ENCODE measurements around the gene GALNT8.

The GALNT8 gene

DNA sequence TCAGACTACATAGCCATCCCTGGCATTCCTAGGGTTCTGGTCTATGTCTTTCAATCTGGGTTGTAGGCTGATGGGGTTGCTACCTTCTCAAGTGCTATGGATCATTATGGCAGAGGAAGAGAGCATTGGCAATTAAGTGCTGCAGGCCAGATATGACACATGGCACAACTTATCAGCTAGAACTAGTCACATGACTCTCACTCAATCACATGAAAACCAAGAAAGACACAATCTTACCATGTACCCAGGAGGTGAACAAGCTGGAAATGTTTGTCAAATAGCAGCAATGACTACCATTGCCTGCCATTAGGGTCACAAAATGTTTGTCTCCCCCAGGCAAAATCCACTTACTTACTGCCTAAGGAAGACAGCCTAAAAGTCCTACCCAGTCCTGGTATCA is 80.4 kb downstream of the GALNT8 start:
- no peak for DNase-seq

DNA sequence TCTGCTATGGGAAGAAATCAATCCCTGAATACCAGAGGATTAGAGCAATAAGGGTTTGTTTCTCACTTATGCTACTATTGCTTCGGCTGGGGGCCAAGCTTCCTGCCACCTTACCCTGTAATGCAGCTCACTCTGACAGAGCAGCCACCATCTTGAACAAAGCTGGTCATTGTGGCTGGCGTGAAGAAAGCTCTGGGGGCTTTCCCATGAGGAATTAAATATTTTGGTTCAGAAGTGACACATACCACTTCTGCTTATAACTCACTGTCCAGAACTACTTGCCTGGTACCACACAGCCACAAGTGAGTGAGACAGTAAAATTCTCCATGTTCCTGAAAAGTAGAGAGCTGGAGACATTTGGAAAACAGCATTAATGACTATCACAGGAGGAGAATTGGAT is 82.6 kb downstream of the GALNT8 start:
- no peak for DNase-seq

DNA sequence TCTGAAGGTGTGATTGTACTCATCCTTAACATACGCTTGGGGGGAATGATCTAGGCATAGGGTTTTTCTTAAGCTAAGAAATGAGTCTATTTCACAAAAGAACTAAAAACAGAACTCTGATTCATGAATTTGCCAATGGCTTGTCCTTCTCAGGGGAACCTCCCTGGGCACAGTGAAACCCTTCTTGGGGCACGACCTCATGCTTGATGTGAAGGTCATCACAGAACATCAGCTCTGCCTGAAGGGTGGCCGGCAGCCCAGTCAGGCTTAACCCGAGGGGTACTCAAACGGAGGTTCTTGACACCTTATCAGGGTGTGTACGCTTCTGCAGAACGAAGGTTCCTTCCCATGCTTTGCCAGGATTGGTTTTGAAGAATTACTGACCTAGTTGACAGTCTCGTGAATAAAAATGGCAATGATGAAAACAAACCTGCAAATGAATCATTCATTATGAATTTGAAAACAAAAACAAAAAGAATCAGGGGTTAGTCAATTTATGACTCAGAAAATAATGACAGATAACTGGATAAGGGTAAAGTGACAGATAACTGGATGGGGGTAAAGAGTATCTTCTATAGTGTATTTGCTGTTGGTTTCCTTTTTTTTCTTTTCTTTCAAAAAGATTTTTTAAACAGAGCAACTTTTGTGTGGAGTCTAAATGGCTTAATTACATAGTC is 86.4 kb downstream of the GALNT8 start:
- DNase-seq = no peak

DNA sequence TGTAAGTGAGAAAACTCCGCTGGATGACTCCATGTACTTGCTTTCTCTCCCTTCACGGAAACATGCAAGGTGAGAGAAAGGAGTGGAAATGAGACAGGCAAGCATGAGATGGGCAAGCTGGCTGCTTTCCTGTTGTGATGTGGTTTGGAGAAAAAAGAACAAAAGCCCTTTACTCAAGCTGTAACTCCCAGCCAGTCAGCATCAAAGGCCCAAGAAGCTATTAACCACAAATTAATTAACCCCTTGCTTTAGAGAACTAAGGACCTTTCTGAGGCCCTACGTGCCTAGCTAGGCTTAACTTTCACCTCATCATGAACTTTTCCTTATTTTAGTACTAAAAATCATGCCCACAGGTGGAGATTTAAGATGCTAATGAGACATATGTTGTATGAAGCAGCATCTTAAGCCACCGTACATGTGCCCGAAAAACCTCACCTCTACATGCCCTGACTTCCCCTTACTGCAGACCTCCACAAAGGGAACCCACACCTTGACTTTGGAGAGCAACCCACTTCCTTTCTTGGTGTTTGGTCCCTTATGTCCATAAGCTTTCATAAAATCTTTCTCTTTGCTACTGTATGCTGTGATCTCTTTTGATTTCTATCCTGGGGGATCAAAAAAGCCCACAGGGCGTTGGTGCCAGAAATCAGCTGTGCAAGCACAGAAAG is 87.0 kb downstream of the GALNT8 start:
- no peak for DNase-seq

DNA sequence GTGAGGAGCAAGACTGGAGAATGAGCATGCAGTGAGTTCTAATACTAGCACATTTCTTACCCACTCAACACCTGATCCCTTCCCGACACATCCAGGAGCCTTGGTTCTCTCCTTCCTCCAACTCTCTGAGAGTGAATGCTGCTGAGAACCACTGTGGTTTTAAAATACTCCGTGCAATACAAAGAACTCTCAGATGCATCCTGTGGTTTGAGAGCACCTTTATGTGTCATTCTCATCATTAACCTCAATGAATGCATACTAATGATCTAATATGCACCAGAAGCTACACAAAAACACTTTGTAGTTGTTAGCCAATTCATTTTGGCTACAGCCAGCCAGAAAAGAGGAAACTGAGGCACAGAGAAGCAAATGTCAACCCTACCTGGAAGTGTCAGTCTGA is 87.6 kb downstream of the GALNT8 start:
- no peak for DNase-seq

DNA sequence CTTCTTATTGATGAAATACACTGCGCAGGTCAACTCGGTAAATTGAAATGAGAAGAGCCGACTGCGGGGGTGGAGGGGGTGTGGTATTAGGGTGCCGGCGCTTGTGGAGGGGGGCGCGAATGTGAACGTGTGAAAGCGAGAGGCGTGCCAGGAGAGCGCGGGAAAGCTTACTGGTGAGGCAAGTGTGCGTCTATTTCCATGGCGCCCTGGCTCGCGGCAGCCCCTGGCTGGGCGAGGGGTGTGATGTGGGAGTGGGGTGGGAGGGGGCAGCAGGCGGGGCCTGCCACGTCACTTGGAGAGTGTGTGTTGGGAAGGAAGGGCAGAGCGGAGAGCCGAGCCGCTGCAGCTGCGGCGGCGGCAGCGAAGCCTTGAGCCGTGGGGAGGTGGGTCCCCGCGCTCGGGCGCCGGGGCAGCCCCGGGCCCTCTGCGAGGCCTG is 88.8 kb downstream of the GALNT8 start:
- DNase-seq = no peak

DNA sequence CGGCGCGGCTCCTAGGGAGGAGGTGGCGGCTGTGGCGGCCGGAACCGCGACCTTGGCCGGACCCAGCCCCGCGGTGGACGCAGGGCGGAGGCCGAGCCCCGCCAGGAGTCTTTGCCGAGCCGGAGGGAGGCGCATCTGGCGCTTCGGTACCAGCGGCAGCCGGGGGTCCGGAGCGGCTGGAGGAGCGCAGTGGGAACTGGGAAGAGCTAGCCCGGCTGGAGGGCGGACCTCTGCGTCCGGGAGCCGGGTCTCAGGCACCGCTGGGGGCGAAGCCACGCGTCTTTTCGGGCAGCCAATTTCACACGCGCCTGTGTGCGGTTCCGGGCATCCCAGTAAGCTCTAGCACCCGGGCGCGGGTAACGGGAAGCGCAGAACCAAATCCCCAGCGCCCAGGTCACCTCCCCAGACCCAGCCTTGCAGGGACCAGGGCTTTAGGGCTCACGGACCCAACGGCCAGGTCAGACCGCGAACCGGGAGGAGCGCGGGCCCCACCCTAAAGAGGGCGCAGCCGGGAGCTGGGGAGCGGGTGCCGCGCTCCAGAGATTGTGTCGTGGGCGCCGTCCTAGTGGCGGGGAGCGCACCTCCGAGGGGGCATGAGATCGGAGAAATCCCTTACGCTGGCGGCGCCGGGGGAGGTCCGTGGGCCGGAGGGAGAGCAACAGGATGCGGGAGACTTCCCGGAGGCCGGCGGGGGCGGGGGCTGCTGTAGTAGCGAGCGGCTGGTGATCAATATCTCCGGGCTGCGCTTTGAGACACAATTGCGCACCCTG is 89.4 kb downstream of the GALNT8 start:
- no peak for DNase-seq

DNA sequence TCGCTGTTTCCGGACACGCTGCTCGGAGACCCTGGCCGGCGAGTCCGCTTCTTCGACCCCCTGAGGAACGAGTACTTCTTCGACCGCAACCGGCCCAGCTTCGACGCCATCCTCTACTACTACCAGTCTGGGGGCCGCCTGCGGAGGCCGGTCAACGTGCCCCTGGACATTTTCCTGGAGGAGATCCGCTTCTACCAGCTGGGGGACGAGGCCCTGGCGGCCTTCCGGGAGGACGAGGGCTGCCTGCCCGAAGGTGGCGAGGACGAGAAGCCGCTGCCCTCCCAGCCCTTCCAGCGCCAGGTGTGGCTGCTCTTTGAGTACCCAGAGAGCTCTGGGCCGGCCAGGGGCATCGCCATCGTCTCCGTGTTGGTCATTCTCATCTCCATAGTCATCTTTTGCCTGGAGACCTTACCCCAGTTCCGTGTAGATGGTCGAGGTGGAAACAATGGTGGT is 90.0 kb downstream of the GALNT8 start:
- DNase-seq = no peak

DNA sequence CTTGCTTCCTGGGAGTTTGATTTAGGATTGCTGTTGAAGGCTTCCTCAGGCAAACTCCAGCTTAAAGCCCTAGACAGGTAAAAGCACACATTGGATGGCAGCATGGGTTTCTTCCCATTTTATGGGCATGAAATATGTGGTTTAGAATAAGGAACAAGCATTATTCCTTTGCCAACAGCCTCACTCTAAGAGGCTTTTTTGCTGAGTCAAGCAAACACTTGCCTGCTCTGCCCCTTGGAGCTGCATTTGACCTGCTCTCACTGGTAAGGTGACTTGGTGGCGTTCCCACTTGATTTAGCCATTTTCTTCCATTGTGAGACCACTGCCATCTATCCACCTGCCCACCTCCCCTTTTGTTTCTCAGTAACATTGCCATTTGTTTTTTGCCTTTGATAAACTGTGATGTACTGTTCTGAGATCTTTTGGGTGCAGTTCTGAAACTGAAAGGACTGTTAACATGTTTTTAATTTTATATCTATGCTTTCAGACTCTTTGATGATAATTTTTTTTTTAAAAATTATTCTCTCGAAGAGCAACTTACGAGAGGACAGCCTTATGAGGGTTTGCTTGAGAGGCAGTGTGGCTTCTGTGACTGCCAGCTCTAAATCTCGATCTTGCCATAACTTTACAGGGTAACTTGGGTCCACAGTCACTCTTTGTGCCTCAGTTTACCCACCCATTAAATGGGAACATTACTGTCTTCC is 92.6 kb downstream of the GALNT8 start:
- no peak for DNase-seq

DNA sequence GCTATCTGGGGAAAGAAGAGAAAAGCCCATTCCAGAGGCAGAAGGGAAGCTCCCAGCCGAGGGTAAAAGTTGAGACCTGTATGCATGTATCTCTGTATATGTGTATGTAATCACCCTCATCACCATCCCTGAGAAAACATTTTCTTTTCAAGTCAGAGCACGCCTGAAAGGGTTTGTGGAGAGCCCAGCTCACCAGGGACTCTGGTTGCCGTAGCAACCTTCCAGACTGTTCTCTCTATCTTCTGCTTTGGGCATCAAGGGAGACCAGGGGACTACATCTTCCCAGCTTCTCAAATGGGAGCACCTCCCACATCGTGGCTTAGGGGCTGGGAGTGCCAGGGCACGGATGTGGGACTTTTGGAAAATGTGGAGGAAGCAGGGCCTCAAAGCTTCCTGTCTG is 93.5 kb downstream of the GALNT8 start:
- no peak for DNase-seq

DNA sequence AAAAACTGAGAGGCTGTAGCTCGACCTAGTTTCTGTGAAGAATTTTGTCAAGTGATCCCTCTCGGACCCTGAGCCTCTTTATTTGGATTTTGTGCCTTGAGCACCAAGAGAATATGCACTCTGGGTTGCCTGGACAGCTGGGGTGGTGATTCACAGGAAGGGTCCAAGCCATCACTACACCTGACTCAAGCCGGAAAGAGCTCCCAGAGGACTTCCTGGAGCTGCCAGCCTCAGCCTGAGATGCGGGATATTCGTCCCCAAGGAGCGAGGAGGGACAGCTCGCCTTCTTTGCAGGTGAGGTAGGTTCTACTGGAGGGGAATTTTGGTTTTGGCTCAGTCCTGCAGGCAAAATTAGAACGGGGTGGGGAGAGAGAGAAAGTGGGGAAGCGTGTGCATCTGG is 94.3 kb downstream of the GALNT8 start:
- DNase-seq = no peak

DNA sequence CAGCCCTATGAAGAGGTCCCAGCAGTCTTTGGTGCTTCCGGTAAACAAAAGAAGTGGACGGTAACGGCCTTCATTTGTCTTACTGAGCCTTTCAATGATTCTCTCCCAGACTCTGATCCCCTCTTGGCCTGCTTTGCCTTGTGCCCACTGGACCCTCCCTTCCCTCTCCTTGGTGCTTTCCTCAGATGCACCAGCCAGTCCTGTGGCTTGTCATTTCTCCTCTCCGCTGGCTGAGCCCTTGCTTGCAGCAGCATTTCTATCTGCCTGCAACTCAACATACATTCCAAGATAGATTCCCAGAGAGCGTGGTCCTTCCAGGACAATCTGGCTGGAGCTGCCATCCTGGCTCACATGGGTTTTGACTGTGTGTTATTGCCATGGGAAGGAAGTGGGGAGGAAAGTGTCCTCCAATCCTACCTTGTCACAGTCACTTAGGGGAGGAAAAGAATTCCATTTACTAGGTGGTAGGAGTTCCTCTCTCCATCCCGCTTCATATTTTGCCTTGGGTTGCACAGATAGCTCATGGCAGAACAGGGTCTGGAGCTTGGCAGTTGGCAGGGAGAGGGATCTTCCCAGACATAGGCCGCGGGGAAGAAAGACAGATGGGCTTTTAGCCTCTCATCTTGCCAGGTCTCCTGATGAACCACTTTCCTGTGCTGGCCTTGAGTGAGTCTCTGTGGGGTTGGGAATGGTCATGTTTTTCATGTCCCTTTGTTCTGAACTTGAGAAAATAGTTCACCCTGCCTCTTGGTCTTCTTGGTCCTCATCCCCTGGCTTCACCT is 96.7 kb downstream of the GALNT8 start:
- DNase-seq = no peak

DNA sequence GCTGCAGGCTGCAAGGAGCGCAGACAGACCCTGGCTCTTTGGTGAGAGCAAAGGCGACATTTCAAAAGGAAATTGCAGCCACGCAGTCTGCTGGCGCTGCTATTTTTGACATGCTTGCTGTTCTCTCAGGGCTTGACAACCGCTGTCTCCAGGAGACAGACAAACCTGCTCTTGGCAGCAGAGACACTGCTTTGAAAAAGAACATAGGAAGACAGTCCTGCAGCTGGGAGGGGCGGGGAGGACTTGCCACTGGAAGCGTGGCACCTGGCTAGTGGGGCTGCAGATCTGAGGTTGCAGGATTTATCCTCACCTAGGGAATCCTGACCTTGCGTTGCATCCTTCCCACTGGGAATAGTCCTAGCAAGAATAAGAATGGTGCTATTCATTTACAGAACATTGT is 97.7 kb downstream of the GALNT8 start:
- DNase-seq = no peak

DNA sequence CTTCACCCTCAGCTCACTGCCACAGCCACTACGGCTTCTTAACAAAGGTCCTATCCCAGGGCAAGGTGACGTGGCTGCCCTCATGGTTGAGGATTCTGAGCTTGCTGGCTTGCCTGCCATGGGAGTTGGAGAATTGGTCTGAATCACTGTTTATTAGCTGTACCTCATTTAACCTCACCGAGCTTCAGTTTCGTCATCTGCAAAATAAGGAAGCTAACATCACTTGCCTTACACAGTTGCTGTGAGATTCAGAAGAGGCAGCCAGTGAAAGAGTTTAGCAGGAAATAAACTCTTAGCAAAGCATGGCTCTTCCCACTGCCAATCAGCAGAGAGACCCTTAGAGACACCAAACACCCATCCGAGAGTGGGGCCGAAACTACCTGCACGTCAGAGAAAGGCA is 99.5 kb downstream of the GALNT8 start:
- DNase-seq = no peak

DNA sequence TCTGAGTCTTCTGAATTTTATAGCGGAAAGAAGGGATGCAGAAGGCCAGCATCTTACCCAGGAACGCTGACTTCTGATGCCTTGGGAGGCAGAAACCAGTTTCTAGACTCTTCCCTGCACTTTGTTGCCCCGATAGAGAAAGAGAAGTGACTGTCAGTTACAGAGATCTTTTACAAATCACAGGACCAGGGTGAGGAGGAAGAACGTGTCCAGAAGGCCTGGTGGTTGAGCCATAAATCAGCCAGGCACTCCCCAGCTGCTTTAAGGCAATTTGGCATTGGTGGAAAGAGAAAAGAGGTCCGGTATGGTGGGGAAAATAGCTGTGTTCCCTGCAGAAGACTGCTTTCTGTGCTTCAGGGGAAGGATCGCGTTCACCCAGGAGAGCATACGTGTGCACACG is 100.8 kb downstream of the GALNT8 start:
- DNase-seq = no peak

Measured in hematopoietic multipotent progenitor cell treated with erythropoietin and hydrocortisone succinate and interleukin-3 and kit ligand, for 8 days (in vitro differentiated cells).